GM12874 (cell line): ENCODE measurements around the gene SLC27A4.

Experiments
- TF ChIP-seq, protein P1 (sequence below): IDR thresholded peaks from 2 replicates; pipeline ENCODE4 v1.5.1; 2011; ENCODE audit warnings: low read depth, mild to moderate bottlenecking, control low read depth, low read length, moderate library complexity; ENCODE audit not compliant: insufficient read depth

The SLC27A4 gene

DNA sequence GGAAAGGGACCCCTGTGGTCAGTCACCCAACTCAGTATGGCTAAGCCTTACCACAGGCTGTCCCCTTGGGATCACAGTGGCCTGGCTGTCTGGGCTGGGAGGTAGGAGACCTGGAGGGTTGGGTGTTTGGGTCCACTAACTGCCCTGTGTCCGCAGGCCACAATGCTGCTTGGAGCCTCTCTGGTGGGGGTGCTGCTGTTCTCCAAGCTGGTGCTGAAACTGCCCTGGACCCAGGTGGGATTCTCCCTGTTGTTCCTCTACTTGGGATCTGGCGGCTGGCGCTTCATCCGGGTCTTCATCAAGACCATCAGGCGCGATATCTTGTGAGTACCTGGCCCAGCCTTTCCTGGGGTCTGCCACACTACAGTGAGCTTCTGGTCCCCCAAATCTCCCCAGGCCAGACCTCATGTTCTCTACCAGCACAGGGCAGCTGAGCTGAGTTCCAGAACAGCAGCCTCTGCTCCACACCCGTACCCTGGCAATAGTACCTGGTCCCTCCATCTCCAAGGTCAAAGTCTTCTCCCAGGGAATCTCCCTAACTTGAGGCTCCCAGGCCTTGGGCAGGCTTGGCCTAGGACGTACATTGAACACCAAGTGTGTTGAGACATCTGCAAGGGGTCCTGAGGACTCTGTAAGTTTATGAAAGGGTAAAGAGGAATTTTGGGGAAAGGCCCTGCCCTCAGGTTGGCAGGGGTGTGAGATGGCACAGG, 2.8 kb downstream of the SLC27A4 start:
- TF ChIP-seq, protein P1, sequence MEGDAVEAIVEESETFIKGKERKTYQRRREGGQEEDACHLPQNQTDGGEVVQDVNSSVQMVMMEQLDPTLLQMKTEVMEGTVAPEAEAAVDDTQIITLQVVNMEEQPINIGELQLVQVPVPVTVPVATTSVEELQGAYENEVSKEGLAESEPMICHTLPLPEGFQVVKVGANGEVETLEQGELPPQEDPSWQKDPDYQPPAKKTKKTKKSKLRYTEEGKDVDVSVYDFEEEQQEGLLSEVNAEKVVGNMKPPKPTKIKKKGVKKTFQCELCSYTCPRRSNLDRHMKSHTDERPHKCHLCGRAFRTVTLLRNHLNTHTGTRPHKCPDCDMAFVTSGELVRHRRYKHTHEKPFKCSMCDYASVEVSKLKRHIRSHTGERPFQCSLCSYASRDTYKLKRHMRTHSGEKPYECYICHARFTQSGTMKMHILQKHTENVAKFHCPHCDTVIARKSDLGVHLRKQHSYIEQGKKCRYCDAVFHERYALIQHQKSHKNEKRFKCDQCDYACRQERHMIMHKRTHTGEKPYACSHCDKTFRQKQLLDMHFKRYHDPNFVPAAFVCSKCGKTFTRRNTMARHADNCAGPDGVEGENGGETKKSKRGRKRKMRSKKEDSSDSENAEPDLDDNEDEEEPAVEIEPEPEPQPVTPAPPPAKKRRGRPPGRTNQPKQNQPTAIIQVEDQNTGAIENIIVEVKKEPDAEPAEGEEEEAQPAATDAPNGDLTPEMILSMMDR = no peak

DNA sequence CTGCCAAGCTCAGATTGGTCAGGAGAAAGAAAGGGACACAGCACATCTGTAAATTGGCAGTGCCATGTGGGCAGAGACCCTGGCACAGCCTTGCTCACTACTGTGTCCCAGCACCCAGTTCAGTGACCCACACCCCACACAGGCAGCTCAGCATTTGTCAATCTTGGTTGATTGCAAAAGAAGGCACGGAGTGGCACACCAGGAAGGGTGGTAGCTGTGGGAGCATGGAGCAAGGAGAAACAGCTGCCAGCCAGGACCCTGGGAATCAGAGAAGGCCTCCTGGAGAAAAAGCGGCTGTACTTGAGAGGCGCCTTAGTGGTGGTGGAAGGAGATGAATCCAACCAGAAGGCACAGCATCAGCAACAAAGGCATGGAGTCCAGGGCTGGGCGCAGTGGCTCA, 3.5 kb downstream of the SLC27A4 start:
- TF ChIP-seq, protein P1 = no peak

DNA sequence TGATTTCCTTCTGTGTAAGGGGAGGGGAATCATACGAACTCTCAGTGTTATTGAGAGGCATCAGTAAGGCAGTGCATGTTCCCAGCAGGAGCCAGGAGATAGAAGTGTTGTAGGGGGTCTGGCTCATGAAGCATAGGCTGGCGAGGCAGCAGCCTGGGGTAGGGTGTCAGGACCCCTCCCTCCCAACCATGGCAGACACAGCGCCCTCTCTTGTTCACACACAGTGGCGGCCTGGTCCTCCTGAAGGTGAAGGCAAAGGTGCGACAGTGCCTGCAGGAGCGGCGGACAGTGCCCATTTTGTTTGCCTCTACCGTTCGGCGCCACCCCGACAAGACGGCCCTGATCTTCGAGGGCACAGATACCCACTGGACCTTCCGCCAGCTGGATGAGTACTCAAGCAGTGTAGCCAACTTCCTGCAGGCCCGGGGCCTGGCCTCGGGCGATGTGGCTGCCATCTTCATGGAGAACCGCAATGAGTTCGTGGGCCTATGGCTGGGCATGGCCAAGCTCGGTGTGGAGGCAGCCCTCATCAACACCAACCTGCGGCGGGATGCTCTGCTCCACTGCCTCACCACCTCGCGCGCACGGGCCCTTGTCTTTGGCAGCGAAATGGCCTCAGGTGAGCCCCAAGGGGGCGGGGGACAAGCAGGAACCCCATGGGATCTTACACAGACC, 4.7 kb downstream of the SLC27A4 start:
- TF ChIP-seq, protein P1 = no peak

DNA sequence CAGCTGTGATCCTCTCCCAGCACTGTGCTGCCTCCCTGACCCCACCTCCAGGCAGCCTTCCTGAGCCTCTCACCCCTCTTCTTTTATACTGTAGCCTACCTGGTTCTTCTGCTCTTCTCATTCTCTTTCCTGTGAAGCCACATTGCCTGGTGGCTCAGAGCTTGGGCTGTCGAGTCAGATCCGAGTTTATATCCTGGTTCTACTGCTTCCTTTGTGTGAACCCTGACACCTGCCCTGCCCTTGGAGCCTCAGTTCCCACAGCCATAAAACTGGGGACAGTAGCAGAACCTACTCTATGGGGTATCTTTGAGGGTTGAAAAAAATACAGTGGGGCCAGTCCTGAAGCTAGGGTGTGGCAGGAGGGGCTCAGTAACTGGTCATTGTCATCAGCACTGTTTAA, 8.8 kb downstream of the SLC27A4 start:
- TF ChIP-seq, protein P1 = no peak

DNA sequence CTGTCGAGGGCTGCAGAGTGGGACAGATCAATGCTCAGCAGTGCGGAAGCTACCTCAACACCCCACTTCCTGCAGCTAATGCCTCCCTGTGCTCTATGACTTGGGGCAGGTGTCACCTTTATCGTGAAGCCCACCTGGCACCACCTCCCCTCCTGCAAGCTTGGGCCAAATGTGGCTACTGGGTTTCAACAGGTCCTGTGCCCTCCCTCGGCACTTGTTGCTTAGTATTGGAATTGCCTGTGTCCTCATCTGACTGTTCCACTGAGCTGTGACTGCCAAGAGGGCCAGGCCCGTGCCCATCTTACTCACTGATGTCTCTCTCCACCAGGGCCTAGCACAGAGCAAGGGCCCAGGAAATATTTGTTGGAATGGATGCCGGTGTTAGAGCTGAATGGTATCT, 9.4 kb downstream of the SLC27A4 start:
- TF ChIP-seq, protein P1 = no peak

DNA sequence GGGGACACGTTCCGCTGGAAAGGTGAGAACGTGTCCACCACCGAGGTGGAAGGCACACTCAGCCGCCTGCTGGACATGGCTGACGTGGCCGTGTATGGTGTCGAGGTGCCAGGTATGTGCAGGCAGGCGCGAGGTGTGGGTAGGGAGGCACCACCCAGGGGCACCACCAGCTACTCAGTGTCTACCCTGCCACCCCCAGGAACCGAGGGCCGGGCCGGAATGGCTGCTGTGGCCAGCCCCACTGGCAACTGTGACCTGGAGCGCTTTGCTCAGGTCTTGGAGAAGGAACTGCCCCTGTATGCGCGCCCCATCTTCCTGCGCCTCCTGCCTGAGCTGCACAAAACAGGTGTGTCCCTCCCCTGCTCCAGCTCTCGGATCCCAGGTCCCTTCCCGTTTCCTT, 15.1 kb downstream of the SLC27A4 start:
- TF ChIP-seq, protein P1 = no peak

DNA sequence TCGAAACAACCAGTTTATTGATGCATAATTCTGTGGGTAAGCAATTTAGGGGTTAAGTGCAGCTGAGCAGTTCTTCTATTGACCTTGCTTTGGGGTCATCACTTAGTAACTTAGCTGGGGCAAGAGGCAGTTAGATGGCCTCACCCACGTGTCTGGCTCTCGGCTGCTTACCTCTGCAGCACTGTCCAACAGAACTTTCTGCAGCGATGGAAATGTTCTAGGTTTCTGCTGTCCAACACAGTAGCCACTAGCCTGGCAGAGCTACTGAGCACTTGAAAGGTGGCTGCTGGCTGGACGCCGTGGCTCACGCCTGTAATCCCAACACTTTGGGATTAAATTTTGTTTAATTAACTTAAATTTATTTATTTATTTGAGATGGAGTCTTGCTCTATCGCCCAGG, 17.8 kb downstream of the SLC27A4 start:
- TF ChIP-seq, protein P1 = no peak
